Measurements from ENCODE around the gene PHYKPL.

Gene PHYKPL

DNA sequence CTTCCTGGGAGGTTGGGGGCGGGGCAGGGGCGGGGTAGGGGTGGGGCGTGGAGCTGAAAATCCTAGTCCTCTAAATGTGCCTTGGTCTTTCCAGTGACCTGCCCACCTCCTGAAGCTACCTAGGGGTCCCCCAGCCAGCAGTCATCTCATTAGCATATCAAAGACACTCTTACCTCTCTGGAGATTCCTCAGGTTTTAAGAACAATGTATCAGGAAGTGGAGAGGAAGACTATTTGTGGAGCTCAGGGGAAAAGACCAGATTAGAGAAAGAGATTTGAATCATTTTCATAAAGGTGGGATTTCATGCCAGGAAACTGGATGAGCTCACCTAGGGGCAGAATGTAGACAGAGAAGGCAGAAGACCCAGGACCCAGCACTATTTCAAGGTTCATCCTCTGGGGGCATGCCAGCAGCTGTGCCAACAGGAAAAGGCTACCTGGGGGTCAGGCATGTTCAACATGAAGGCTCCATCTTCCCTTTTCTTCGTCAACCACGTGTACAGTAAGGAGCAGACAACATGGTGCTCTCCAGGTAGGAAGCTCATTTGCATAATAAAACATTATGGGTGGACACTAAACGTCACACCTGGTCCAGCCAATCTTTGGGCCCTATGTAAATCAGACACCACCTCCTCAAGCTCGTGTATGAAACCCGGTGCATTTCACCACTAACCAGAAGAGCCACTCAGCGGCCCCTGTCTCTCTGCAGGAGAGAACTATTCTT, 52.3 kb downstream of the PHYKPL start:
- no peak for DNase-seq

DNA sequence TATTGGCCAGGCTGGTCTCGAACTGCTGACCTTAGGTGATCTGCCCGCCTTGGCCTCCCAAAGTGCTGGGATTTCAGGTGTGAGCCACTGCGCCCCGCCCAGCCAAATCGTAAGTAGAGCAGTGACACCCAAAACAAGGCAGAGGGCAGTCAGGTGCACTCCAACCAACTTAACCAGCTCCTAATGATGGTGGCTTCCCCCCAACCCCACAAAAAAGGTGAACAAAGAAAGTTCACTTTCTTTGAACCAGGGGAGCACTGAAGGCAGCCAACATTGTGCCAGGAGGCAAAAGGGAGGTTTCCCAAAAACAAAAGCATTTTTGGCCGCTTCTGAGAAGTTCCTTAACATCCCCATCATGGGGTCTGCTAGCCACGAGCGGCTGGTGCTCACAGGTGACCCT, 55.0 kb downstream of the PHYKPL start:
- DNase-seq, result no peak

DNA sequence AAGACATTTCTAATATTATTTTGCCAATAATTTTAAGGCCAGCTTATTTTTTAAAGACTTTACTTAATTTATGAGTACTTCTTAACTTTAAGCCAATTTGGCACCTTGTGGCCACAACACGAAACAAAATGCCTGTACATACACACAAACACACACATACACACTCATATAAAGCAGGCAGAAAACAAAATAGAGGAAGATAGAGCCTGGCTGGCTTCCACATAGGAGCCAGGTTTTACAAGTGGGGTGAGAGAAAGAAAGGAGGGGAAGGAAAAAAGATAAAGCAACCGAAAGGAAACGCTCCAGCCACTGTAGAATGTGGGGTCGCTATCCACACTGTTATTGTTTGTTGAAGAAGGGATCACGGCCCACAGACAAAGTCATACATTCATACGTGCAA, 55.8 kb downstream of the PHYKPL start:
- no peak for DNase-seq

DNA sequence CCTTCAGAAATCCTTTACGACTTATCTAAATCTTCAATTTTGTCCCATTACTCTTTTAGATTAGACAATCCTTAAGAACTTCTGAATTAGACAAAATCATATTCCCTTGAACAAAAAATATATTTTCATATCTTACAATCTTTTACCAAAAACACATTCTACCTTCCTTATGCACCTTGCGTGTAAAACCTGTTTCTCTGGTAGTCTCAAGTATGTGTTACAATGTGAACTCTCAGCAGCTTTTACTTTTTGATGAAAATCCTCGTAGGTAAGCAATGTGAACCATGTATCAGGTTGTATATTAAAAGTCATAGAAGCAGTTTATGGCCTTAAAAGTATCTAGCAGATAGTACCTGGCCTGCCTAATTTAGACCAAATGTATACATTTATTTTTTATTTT, 58.1 kb downstream of the PHYKPL start:
- DNase-seq, result no peak

DNA sequence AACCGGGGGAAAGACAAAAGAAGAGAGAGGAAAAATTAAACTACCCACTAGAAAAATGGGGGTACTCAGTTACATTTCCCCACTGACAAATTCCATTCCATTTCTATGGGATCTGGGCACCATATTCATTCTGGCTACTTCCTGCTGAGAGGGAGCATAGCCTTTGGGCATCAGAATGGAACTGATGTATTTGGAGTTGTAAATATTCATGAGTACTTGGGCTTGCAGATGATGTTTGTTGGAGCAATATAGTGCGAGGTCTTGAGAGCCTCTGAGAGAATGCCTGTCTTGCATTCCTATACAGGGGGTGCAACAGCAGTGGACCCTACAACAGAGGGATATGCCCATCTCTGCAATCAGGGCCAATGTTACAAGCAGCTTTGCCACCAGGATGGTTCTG, 62.1 kb downstream of the PHYKPL start:
- DNase-seq, result no peak

DNA sequence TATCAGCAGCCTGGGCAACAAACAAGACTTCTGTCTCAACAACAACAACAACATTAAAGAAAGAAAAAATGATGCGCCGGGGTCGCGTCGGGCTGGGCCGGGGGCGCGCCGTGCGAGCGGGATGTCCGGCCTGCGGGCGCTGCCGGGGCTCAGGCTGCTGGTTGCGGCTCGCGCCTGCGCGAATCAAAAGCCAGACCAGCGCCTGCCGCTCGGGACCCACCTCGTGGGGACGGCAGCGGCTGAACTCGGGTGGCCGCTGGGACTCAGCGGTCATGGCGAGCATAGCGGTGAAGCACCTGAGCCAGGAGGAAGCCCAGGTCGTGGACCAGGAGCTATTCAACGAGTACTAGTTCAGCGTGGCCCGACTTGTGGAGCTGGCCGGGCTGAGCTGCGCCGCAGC, 67.0 kb downstream of the PHYKPL start:
- no peak for DNase-seq

DNA sequence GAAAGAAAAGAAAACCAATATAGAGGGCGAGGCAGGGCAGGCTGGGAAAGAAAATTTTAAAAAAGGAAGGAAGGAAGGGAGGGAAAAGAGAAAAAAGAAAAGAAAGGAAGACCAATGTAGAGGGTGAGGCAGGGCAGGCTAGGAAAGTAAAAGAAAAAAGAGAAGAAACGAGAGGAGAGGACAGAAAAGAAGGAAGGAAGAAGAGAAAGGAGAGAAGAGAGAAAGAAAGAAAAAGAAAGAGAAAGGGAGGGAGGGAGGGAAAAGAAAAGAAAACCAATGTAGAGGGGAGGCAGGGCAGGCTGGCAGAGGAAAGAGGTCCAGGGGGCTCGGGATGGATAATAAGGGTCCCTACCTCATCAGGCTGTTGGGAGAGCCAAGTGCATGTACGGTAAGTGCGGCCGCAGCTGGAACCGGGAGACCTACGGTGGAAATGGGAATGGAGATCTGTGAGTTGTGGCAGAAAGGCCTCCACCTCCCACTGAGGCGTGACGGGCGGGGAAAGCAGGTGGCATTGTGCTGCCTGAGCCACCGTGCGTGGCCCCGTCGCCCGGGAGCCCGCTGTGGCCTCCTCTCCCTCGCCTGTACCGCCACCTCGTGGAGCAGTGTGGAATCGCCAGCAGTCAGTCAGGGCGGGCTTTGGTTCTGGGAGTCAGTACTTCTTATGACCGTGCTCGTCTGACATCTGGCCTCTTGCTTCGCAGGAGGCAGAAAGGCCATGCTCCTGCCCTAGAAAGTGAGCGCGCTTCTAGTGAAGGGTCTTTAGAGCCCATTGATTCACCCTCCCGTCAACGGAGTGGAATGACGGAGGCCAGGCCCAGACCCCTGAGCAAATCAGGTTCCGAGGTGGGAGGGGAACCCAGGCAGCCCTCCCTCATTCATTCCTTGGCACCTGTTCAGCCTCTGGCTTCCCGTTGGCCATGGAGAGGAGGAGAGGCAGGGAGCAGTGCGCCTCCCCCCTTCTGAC, 68.5 kb downstream of the PHYKPL start:
- peak; percentile 69 for DNase-seq

DNA sequence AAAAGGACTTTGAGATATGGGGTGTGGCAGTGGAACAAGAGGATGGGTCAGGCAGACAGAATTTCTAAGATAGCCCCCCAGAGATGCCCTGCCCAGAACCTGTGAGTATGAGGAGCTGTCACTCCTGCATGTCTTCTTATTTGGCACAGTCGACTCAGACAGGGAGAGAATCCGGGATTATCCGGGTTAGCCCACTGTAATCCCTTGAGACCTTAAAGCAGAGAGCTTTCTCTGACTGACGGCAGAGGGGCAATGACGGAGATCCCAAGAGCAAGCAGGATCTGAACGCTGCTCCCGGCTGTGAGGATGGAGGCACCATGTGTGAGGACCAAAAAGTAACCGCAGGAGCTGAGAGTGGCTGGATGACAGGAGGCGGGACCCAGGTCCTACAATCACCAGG, 70.1 kb downstream of the PHYKPL start:
- no peak for DNase-seq

DNA sequence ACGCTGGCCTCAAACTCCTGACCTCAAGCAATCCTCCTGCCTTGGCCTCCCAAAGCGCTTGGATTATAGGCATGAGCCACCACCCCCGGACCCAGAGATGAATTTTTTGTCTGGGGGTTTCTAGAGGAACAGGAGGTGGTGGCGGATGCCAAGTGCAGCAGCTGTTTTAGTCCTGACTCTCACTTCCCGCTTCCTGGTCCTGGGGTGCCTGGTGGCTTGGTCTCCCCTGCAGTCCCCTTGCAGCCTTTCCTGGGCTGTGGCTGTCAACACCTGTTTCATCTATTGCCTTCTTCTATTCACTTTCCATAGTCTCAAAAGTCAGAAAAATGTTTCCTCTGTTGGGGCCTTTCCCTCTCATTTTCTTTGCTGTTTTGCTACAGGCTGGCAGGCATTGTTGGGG, 72.4 kb downstream of the PHYKPL start:
- no peak for DNase-seq

Data from NCI-H1048 (cell line).